ENCODE results near the gene TNFSF13. TPM values are rescaled to one million over a fixed set of nuclear protein-coding genes. Genes with fewer than 3 reads are reported as not detected.

Gene TNFSF13
- total RNA-seq, 4 donors from 2014 or later: 14.5 to 47.1 (median 27.2) TPM

GRCh38 chr17:7579834-7580603 lies 21.5 kb downstream of the TNFSF13 start:
- Histone ChIP-seq H3K4me3 (peak overlapping the region in 1 of 2 donors; percentile 64), H3K27ac (peak overlapping the region; percentile 26 to 94 (median 84)), H3K36me3 (peaks cover 0 to 41% of the 10 kb centered on the region in 2 donors), H3K27me3 (no peaks in the 10 kb centered on the region), H3K4me1 (peaks cover 2 to 92% (median 39%) of the 10 kb centered on the region in 3 donors), H3K9me3 (no peaks in the 10 kb centered on the region)
- WGBS, 2 donors (ENCODE audit: low coverage in 1 of 2): 76 to 91% methylated on average over 4 to 6 of the region's 12 CpGs
- TF ChIP-seq POLR2AphosphoS5 (IDR thresholded peaks at IDR 0.05): no peak
- TF ChIP-seq CTCF (IDR thresholded peaks at IDR 0.05): no peak
- no peak for TF ChIP-seq EP300 (IDR thresholded peaks at IDR 0.05)
- TF ChIP-seq POLR2A (IDR thresholded peaks at IDR 0.05): no peak
- ATAC-seq: no peak

DNA sequence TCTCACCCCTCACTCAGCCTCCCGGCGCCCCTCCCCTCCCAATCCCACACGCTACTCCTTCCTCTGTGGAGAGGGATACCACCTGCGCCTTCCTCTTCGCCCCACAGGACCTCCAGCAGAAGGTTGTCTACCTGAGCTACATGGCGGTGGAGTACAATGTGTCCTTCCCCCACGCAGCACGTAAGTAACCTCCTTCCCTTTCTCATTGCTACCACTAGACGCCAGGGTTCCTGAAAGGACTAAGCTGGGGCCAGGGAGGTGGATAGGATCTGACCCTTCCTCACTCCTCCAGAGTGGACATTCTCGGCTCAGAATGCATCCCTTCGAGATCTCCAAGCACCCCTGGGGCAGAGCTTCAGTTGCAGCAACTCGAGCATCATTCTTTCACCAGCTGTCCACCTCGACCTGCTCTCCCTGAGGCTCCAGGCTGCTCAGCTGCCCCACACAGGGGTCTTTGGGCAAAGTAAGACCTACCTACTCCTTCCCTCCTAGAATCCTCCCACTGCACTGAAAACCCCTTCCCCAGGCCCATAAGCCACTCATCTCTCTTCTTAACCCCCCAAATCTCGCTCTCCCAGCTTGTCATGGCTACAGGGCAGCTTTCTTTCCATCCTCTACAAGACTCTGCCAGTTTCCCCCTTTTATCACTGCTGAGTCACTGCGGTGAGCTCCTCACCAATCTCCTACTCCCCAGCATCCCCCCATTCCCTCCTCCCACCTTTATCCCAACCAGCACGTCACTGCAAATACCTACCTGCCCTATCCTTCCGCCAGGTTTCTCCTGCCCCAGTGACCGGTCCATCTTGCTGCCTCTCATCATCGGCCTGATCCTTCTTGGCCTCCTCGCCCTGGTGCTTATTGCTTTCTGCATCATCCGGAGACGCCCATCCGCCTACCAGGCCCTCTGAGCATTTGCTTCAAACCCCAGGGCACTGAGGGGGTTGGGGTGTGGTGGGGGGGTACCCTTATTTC lies 22.3 kb downstream of the TNFSF13 start:
- Histone ChIP-seq H3K4me1 (peaks cover 2 to 92% (median 32%) of the 10 kb centered on the region in 3 donors), H3K27me3 (no peaks in the 10 kb centered on the region), H3K9me3 (no peaks in the 10 kb centered on the region), H3K27ac (peak overlapping the region in 3 of 4 donors; percentile 92 to 95 (median 94)), H3K4me3 (peak overlapping the region in 1 of 2 donors; percentile 64), H3K36me3 (peaks cover 0 to 34% of the 10 kb centered on the region in 2 donors)
- ATAC-seq: no peak
- 71 to 76% methylated on average over 15 to 16 of the region's 23 CpGs for WGBS, 2 donors (ENCODE audit: low coverage in 1 of 2)
- no peak for TF ChIP-seq CTCF (IDR thresholded peaks at IDR 0.05)
- TF ChIP-seq EP300 (IDR thresholded peaks at IDR 0.05): no peak
- no peak for TF ChIP-seq POLR2A (IDR thresholded peaks at IDR 0.05)
- TF ChIP-seq POLR2AphosphoS5 (IDR thresholded peaks at IDR 0.05): no peak

DNA sequence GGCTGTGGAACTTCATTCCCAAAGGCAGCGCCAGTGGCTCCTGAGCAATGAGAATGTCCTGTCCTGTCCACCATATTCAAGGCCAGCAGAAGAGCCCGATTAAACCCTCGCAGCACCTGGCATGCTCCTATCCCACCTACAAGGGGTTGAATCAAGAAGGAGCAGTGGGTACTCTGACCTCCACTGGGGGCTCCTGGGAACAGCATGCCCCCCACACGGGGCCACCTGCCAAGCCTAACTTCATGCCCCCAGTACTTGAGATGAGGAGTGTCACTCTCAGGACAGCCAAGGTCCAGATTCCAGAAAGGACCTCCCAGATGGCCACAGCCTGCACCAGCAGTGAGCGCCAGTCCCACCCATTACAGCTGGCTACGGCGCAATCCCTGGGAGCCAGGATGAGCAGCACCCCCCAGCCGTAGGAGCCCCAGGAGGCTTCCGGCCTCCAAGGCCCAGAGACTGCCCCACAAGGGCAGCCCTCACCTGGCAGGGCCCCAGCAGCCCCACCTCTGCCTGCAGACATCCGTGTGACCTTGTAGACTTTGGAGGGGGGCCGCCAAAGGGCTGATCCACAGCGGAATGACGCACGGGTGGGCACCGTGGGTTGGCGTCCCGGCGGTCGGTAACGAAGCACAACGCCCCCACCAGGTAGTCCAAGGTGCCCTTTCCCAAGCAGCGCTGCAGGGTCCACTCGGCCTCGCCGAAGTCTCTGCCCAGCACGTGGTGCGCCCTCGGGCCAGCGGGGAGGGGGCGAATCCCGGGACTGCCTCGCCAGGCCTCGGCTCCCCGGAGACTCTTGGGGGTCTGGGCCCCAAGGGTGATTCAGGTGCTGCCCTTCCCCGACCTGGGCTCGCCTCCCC lies 24.1 kb downstream of the TNFSF13 start:
- no CpG with 5 or more reads among the region's 36 CpGs for WGBS, 2 donors (ENCODE audit: low coverage in 1 of 2)
- no peak for ATAC-seq
- Histone ChIP-seq H3K4me1 (peaks cover 2 to 88% (median 36%) of the 10 kb centered on the region in 3 donors), H3K36me3 (peaks cover 0 to 34% of the 10 kb centered on the region in 2 donors), H3K9me3 (no peaks in the 10 kb centered on the region), H3K4me3 (peak overlapping the region; percentile 8 to 64), H3K27me3 (no peaks in the 10 kb centered on the region), H3K27ac (peak overlapping the region; percentile 57 to 95 (median 93))
- peak in 1 of 4 experiments; percentile 2 for TF ChIP-seq CTCF (IDR thresholded peaks at IDR 0.05)
- no peak for TF ChIP-seq POLR2A (IDR thresholded peaks at IDR 0.05)

DNA sequence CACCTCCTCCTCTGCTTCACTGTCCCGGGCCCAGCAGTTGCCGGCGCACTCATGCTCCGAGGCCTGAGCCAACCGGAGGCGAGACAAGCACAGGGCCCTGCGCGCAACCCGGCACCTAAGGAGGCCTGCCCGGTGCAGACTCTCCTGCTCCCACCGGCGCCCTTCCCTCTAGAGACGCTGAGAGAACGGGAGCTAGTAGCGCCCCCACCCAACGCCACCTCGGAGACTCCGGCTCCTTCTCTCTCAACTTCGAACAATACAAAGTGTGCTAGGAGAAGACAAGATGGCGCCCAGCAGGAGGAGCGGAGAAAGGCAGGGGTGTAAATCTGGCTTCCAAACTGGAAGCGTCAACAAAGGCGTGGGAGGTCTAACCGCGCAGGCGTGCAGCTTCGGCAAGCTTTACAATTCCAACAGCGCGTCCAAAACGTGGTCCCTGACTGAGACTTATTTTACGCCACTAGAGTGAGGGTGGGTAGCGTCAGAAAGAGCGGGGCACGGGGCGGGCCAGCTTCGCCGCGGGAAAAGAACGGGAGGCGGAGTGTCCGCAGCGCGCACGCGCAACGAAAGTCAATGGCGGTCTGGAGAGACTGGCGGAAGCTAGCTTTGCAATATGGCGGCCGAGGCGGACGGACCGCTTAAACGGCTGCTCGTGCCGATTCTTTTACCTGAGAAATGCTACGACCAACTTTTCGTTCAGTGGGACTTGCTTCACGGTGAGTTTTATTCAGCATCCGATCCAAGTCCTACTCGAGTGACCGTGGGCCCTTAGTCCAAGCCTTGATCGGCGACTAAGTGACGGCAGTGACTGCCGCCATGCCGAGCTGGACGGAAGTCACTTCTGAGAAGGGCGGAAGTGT lies 24.9 kb downstream of the TNFSF13 start, which contains the start of gene MPDU1:
Gene MPDU1, plus strand, starts transcription at position 600 of the 857 bp plus-strand sequence. Its CDS starts 11 bp downstream, at position 611.
- Histone ChIP-seq H3K4me1 (peaks cover 2 to 88% (median 40%) of the 10 kb centered on the region in 3 donors), H3K9me3 (no peaks in the 10 kb centered on the region), H3K27me3 (no peaks in the 10 kb centered on the region), H3K27ac (peak within 1 kb of the TSS; percentile 57 to 95 (median 93)), H3K4me3 (peak within 1 kb of the TSS; percentile 27 to 64), H3K36me3 (peaks cover 0 to 27% of the 10 kb centered on the region in 2 donors)
- peak; percentile 90 for ATAC-seq
- 0% methylated on average over 8 to 24 of the region's 69 CpGs for WGBS, 2 donors (ENCODE audit: low coverage in 1 of 2)
- TF ChIP-seq EP300 (IDR thresholded peaks at IDR 0.05): no peak
- peak; percentile 28 to 47 for TF ChIP-seq POLR2A (IDR thresholded peaks at IDR 0.05)
- TF ChIP-seq CTCF (IDR thresholded peaks at IDR 0.05): peak in 3 of 4 experiments; percentile 13 to 27 (median 22)
- TF ChIP-seq POLR2AphosphoS5 (IDR thresholded peaks at IDR 0.05): peak; percentile 55
